ENCODE data around the gene BCL2L11.
A peak's percentile ranks its signal among the peaks of the same experiment; 100 is the strongest.

The BCL2L11 gene

GRCh38 chr2:111095434-111095833 is 25.3 kb upstream of the BCL2L11 start:
- TF ChIP-seq, protein P1, sequence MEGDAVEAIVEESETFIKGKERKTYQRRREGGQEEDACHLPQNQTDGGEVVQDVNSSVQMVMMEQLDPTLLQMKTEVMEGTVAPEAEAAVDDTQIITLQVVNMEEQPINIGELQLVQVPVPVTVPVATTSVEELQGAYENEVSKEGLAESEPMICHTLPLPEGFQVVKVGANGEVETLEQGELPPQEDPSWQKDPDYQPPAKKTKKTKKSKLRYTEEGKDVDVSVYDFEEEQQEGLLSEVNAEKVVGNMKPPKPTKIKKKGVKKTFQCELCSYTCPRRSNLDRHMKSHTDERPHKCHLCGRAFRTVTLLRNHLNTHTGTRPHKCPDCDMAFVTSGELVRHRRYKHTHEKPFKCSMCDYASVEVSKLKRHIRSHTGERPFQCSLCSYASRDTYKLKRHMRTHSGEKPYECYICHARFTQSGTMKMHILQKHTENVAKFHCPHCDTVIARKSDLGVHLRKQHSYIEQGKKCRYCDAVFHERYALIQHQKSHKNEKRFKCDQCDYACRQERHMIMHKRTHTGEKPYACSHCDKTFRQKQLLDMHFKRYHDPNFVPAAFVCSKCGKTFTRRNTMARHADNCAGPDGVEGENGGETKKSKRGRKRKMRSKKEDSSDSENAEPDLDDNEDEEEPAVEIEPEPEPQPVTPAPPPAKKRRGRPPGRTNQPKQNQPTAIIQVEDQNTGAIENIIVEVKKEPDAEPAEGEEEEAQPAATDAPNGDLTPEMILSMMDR (IDR thresholded peaks at IDR 0.05), result no peak
- Mint-ChIP-seq H3K27ac (no peak overlapping the region), H3K36me3 (ENCODE audit: low read depth) (no peaks in the 10 kb centered on the region), H3K27me3 (ENCODE audit: low read depth, poor library complexity) (peaks cover 9% of the 10 kb centered on the region), H3K9me3 (no peaks in the 10 kb centered on the region), H3K4me3 (no peak overlapping the region), H3K4me1 (peaks cover 11% of the 10 kb centered on the region)
- DNase-seq, result no peak

- Mint-ChIP-seq H3K27me3 (ENCODE audit: low read depth, poor library complexity) (peaks cover 6% of the 10 kb centered on the region), H3K27ac (no peak overlapping the region), H3K4me3 (no peak overlapping the region), H3K9me3 (no peaks in the 10 kb centered on the region), H3K36me3 (ENCODE audit: low read depth) (no peaks in the 10 kb centered on the region), H3K4me1 (peaks cover 15% of the 10 kb centered on the region)
- TF ChIP-seq, protein P1 (IDR thresholded peaks at IDR 0.05), result no peak
- no peak for DNase-seq
These were observed 21.3 kb upstream of the BCL2L11 start for GRCh38 chr2:111099402-111099801.

DNA sequence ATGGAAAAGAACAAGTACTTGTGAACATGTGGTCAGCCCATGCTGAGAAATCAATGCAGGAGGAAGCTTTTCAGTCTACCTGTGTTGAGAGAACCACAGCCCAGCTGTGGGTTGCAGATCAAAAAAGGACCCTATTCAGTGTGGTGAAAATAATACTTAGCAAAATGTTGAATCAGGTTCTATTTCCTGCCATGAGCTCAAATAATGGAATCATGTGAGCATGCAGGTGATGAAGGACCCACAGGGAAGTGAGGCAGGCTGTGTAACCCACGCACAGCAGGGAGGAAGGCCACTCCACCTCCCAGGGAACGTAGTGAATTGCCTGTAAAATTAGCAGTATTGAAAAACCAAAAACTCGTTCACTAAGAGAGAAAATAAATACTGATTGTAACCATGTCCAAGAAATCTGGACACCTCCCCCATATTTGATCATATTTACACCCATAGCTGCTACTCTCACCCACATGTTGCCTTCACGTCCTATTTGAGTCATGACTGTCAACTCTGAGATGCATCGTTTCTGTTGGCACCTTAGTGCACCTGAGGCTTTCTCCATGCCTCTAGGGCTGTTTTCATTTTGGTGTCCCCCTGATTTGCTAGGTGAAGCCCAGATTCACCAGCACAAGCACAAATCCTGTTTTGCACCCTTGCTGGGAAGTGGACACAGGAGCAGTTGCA is 20.5 kb upstream of the BCL2L11 start:
- DNase-seq, result no peak
- Mint-ChIP-seq H3K9me3 (no peaks in the 10 kb centered on the region), H3K36me3 (ENCODE audit: low read depth) (no peaks in the 10 kb centered on the region), H3K4me1 (peaks cover 11% of the 10 kb centered on the region), H3K27me3 (ENCODE audit: low read depth, poor library complexity) (peaks cover 9% of the 10 kb centered on the region), H3K4me3 (no peak overlapping the region), H3K27ac (no peak overlapping the region)
- TF ChIP-seq, protein P1 (IDR thresholded peaks at IDR 0.05), result no peak

- peaks cover 11% of the 10 kb centered on the region for H3K4me1 Mint-ChIP-seq
- no peak overlapping the region for H3K27ac Mint-ChIP-seq
- H3K4me3 Mint-ChIP-seq, result no peak overlapping the region
- H3K27me3 Mint-ChIP-seq (ENCODE audit: low read depth, poor library complexity), result peaks cover 9% of the 10 kb centered on the region
- H3K36me3 Mint-ChIP-seq (ENCODE audit: low read depth), result no peaks in the 10 kb centered on the region
- DNase-seq, result no peak
- TF ChIP-seq, protein P1 (IDR thresholded peaks at IDR 0.05), result no peak
- H3K9me3 Mint-ChIP-seq, result no peaks in the 10 kb centered on the region
These were observed 19.9 kb upstream of the BCL2L11 start for GRCh38 chr2:111100765-111101162.

DNA sequence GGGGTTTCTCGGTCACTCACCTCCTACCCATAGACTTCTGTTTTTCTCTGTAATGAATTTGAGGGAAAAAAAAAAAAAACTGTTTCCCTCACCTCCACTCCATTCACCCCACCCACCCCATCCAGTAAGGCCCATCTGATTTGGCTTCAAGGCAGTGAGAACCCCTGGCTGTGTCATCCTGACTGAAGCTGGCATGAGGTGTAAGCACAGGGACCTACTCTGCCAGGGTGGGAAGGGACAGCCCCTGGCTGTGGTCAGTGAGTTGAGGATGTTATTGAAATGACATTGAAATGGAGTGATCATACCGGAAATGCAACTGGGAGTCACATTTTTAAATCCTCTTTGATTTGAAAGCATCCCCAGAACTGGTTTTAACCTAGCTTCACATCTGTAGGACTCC is 19.1 kb upstream of the BCL2L11 start:
- peak overlapping the region; percentile 66 for H3K27ac Mint-ChIP-seq
- no peak overlapping the region for H3K4me3 Mint-ChIP-seq

More for the DNA sequence above, 19.1 kb upstream of the BCL2L11 start:
- H3K27me3 Mint-ChIP-seq (ENCODE audit: low read depth, poor library complexity), result peaks cover 14% of the 10 kb centered on the region
- no peaks in the 10 kb centered on the region for H3K9me3 Mint-ChIP-seq
- H3K36me3 Mint-ChIP-seq (ENCODE audit: low read depth), result no peaks in the 10 kb centered on the region
- TF ChIP-seq, protein P1 (IDR thresholded peaks at IDR 0.05), result no peak
- DNase-seq, result no peak
- H3K4me1 Mint-ChIP-seq, result peaks cover 11% of the 10 kb centered on the region
